ENCODE results near the gene CYP4F8.

Gene CYP4F8

DNA sequence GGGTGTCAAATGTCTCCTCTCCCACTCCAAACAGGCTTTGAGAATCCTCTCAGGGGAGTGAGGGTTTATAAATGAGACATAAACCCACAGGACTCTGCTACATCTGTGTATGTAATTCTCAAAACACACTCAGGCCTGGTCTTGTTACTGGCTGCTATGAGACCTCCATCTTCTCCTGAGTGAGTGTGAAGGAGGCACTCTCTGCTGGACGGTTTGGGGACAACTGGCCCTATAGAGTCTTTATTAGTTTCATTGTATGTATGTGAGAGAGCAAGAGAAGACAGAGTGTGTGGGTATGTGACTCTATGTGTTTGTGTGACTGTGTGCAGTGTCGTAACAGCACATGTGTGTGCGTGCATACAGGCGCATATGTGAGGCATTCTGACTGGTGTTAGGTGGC is 48.2 kb downstream of the CYP4F8 start:
- TF ChIP-seq, protein P1, sequence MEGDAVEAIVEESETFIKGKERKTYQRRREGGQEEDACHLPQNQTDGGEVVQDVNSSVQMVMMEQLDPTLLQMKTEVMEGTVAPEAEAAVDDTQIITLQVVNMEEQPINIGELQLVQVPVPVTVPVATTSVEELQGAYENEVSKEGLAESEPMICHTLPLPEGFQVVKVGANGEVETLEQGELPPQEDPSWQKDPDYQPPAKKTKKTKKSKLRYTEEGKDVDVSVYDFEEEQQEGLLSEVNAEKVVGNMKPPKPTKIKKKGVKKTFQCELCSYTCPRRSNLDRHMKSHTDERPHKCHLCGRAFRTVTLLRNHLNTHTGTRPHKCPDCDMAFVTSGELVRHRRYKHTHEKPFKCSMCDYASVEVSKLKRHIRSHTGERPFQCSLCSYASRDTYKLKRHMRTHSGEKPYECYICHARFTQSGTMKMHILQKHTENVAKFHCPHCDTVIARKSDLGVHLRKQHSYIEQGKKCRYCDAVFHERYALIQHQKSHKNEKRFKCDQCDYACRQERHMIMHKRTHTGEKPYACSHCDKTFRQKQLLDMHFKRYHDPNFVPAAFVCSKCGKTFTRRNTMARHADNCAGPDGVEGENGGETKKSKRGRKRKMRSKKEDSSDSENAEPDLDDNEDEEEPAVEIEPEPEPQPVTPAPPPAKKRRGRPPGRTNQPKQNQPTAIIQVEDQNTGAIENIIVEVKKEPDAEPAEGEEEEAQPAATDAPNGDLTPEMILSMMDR (IDR thresholded peaks at IDR 0.05; ENCODE audit: low read depth, low read length): no peak
- no peak for DNase-seq (ENCODE audit: low read depth in 2 of 2)

DNA sequence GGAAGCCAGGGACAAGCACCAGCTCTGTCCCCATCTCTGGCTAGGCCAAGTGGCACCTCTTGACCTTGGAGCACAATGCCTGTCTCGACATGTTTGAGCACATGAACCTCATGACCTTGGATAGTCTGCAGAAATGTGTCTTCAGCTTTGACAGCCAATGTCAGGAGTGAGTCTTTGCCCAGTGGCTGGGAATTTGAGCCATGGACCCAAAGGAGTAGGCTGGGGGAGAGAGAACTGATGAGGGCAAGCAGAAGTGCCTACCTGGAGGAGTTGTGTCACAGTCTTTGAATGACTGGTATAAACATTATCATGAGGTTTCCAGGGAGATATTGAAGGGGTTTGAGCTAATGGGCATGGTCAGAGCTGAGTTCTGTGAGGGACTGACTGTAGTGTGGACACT is 51.2 kb downstream of the CYP4F8 start:
- no peak overlapping the region for H3K4me3 ChIP-seq (replicated peaks in 1 of 2; ENCODE audit: low read depth in 2 of 2, low read length in 2 of 2)
- DNase-seq (ENCODE audit: low read depth in 2 of 2): no peak
- TF ChIP-seq, protein P1 (IDR thresholded peaks at IDR 0.05; ENCODE audit: low read depth, low read length): no peak

More for the DNA sequence above, 48.2 kb downstream of the CYP4F8 start:
- no peak overlapping the region for H3K4me3 ChIP-seq (replicated peaks in 1 of 2; ENCODE audit: low read depth in 2 of 2, low read length in 2 of 2)

DNA sequence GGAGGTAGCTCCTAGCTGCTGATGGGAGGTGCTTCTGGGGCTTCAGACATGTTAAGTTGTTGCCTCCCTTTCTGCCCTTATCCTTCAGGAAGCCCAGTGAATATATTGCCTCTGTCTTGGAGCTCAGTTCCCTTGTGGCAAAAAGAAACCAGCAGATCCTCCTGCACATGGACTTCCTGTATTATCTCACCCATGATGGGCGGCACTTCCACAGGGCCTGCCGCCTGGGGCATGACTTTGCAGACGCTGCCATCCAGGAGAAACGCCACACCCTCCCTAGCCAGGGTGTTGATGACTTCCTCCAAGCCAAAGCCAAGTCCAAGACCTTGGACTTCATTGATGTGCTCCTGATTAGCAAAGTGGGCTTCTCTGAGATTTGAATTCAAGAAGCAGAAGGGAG is 51.9 kb downstream of the CYP4F8 start:
- no peak overlapping the region for H3K4me3 ChIP-seq (replicated peaks in 1 of 2; ENCODE audit: low read depth in 2 of 2, low read length in 2 of 2)
- no peak for DNase-seq (ENCODE audit: low read depth in 2 of 2)
- TF ChIP-seq, protein P1 (IDR thresholded peaks at IDR 0.05; ENCODE audit: low read depth, low read length): no peak

DNA sequence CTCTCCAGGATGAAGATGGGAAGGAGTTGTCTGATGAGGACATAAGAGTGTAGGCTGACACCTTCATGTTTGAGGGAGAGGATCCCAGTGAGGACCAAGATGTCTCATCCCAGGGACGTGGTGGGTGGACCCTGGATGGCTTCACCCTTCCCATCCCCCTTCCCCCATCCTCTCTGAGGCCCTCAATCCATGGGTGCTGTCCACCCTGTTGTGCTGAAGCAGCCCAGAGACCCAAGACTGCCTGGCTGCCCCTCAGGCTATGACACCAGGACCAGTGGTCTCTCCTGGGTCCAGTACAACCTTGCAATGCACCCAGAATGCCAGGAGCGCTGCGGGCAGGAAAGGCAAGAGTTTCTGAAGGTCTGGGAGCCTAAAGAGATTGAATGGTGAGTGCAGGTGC is 54.4 kb downstream of the CYP4F8 start:
- DNase-seq (ENCODE audit: low read depth in 2 of 2): no peak
- TF ChIP-seq, protein P1 (IDR thresholded peaks at IDR 0.05; ENCODE audit: low read depth, low read length): no peak
- H3K4me3 ChIP-seq (replicated peaks in 1 of 2; ENCODE audit: low read depth in 2 of 2, low read length in 2 of 2): no peak overlapping the region

DNA sequence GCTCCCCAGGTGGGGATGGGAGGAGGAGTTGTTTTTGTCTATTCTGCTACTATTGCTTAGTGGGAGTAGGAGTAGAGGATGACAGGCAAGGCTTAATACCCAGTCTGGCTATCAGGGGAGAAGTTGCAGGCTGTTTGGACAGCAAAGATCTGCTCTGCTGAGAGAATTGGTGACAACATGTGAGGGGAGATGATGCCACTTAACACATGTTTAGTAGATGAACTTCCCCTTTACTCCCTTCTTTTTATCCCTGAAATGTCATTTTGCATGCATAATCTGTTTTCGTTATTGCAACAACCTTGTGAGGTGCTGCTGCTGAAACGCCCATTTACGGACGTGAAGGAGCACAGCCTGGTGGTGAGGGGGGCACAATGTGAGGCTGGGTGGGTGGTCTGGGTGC is 54.9 kb downstream of the CYP4F8 start:
- H3K4me3 ChIP-seq (replicated peaks in 1 of 2; ENCODE audit: low read depth in 2 of 2, low read length in 2 of 2): no peak overlapping the region
- DNase-seq (ENCODE audit: low read depth in 2 of 2): no peak
- TF ChIP-seq, protein P1 (IDR thresholded peaks at IDR 0.05; ENCODE audit: low read depth, low read length): no peak

DNA sequence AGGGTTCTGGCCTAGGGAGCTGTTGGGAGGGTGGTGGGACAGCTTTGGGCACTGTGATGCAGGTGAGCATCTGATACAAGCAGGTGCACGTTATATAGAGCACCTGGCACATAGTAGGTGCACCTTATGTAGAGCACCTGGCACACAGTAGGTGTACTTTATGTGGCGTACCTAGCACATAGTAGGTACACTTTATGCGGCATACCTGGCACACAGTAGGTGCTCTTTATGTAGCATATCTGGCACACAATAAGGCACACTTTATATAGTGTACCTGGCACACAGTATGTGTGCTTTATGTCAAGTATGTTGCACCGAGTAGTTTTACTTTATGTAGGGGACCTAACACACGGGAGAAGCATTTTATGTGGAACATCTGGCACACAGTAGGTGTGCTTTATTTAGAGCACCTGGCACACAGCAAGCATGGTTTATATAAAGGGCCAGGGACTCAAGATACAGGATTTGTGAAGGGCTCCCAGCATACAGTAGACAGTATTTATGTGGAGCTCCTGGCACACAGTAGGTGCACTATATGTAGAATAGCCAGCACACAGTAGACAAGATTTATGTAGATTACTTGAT is 56.3 kb downstream of the CYP4F8 start:
- no peak for DNase-seq (ENCODE audit: low read depth in 2 of 2)
- TF ChIP-seq, protein P1 (IDR thresholded peaks at IDR 0.05; ENCODE audit: low read depth, low read length): no peak
- no peak overlapping the region for H3K4me3 ChIP-seq (replicated peaks in 1 of 2; ENCODE audit: low read depth in 2 of 2, low read length in 2 of 2)
